HepG2 (cell line): Measurements from ENCODE around the gene PCGF3. TPM values are rescaled to one million over a fixed set of nuclear protein-coding genes. Genes with fewer than 3 reads are reported as not detected.

Experiments used
- CHD4 ChIP-seq: fragments of 200-600 bp; sonication (generic); IDR thresholded peaks from 2 replicates; pipeline ENCODE4 v1.7.0; 2017; ENCODE audit warnings: mild to moderate bottlenecking, low read length, borderline replicate concordance
- FOSL2 ChIP-seq: sonication (generic); formaldehyde crosslinking; IDR thresholded peaks from 2 replicates; pipeline ENCODE4 v1.4.0; 2020; ENCODE audit warnings: missing genetic modification reagents
- HHEX ChIP-seq: IDR thresholded peaks from 2 replicates; pipeline ENCODE4 v1.6.1; 2016; ENCODE audit warnings: control low read depth
- HMG20A ChIP-seq: IDR thresholded peaks from 2 replicates; pipeline ENCODE4 v1.6.1; 2016; ENCODE audit warnings: borderline replicate concordance
- KLF11 ChIP-seq: IDR thresholded peaks from 2 replicates; pipeline ENCODE4 v1.6.1; 2016; ENCODE audit warnings: missing compliant biosample characterization
- LCORL ChIP-seq, 2 experiments: fragments of 450-650 bp in 1 of 2; sonication (generic) in 1 of 2; formaldehyde crosslinking in 1 of 2; IDR thresholded peaks; 2 replicates each; pipeline versions ENCODE4 v1.5.0 to v1.6.1; 2017 to 2020; ENCODE audit warnings: antibody characterized with exemption in 1 of 2, missing genetic modification reagents in 1 of 2
- MTA1 ChIP-seq: sonication (generic); formaldehyde crosslinking; IDR thresholded peaks from 2 replicates; pipeline ENCODE4 v1.4.0; 2020; ENCODE audit warnings: missing genetic modification reagents, mild to moderate bottlenecking, borderline replicate concordance
- NFE2L1 ChIP-seq: sonication (generic); formaldehyde crosslinking; IDR thresholded peaks from 2 replicates; pipeline ENCODE4 v1.4.0; 2020; ENCODE audit warnings: missing genetic modification reagents, mild to moderate bottlenecking, borderline replicate concordance
- NFKBIZ ChIP-seq: IDR thresholded peaks from 2 replicates; pipeline ENCODE4 v1.6.1; 2018; ENCODE audit warnings: missing genetic modification reagents, missing compliant biosample characterization
- PHF21A ChIP-seq: sonication (generic); formaldehyde crosslinking; IDR thresholded peaks from 2 replicates; pipeline ENCODE4 v1.5.0; 2020; ENCODE audit warnings: mild to moderate bottlenecking, missing genetic modification reagents
- RXRA ChIP-seq: sonication (generic); formaldehyde crosslinking; IDR thresholded peaks from 2 replicates; pipeline ENCODE4 v1.5.1; 2020; ENCODE audit warnings: missing genetic modification reagents
- SKI ChIP-seq: fragments of 450-650 bp; IDR thresholded peaks from one replicate; pipeline ENCODE4 v1.6.1; 2018; ENCODE audit warnings: mild to moderate bottlenecking; ENCODE audit not compliant: partially characterized antibody
- SP5 ChIP-seq: IDR thresholded peaks from 2 replicates; pipeline ENCODE4 v1.6.1; 2016; ENCODE audit warnings: low read depth, borderline replicate concordance
- SPEN ChIP-seq: sonication (generic); formaldehyde crosslinking; IDR thresholded peaks from 2 replicates; pipeline ENCODE4 v1.5.1; 2020; ENCODE audit warnings: low read depth, mild to moderate bottlenecking, missing genetic modification reagents
- TEAD2 ChIP-seq: sonication (generic); formaldehyde crosslinking; IDR thresholded peaks from 2 replicates; pipeline ENCODE4 v1.9.0; 2021; ENCODE audit warnings: missing genetic modification reagents
- THYN1 ChIP-seq: sonication (generic); formaldehyde crosslinking; IDR thresholded peaks from 2 replicates; pipeline ENCODE4 v1.8.1; 2023; ENCODE audit warnings: low read depth, mild to moderate bottlenecking, moderate library complexity, missing genetic modification reagents, borderline replicate concordance
- TOPORS ChIP-seq: sonication (generic); formaldehyde crosslinking; IDR thresholded peaks from 2 replicates; pipeline ENCODE4 v1.8.0; 2023; ENCODE audit warnings: mild to moderate bottlenecking, missing genetic modification reagents
- YEATS4 ChIP-seq: sonication (generic); formaldehyde crosslinking; IDR thresholded peaks from 2 replicates; pipeline ENCODE4 v1.4.0; 2020; ENCODE audit warnings: missing genetic modification reagents, borderline replicate concordance
- ZBTB7B ChIP-seq: sonication (generic); formaldehyde crosslinking; IDR thresholded peaks from 2 replicates; pipeline ENCODE4 v1.4.0; 2020; ENCODE audit warnings: missing genetic modification reagents
- ZMYM3 ChIP-seq: sonication (generic); formaldehyde crosslinking; IDR thresholded peaks from 2 replicates; pipeline ENCODE4 v1.5.1; 2020; ENCODE audit warnings: mild to moderate bottlenecking, missing genetic modification reagents
- ZNF225 ChIP-seq: sonication (generic); formaldehyde crosslinking; IDR thresholded peaks from 2 replicates; pipeline ENCODE4 v1.4.0; 2020; ENCODE audit warnings: mild to moderate bottlenecking, missing genetic modification reagents
- ZNF556 ChIP-seq: sonication (generic); formaldehyde crosslinking; IDR thresholded peaks from 2 replicates; pipeline ENCODE4 v1.4.0; 2020; ENCODE audit warnings: mild to moderate bottlenecking, missing genetic modification reagents, borderline replicate concordance
- ZNF569 ChIP-seq: sonication (generic); formaldehyde crosslinking; IDR thresholded peaks from 2 replicates; pipeline ENCODE4 v1.5.0; 2020; ENCODE audit warnings: mild to moderate bottlenecking, missing genetic modification reagents, moderate library complexity, borderline replicate concordance
- ZNF616 ChIP-seq: sonication (generic); formaldehyde crosslinking; IDR thresholded peaks from 2 replicates; pipeline ENCODE4 v1.5.0; 2020; ENCODE audit warnings: low read depth, mild to moderate bottlenecking, missing genetic modification reagents
- ZNF782 ChIP-seq: sonication (generic); formaldehyde crosslinking; IDR thresholded peaks from 2 replicates; pipeline ENCODE4 v1.4.0; 2020; ENCODE audit warnings: missing genetic modification reagents, mild to moderate bottlenecking, borderline replicate concordance
- ZSCAN20 ChIP-seq: sonication (generic); formaldehyde crosslinking; IDR thresholded peaks from 2 replicates; pipeline ENCODE4 v1.4.0; 2020; ENCODE audit warnings: missing genetic modification reagents, mild to moderate bottlenecking, borderline replicate concordance
- ZSCAN25 ChIP-seq: sonication (generic); formaldehyde crosslinking; IDR thresholded peaks from 2 replicates; pipeline ENCODE4 v1.8.0; 2022; ENCODE audit warnings: mild to moderate bottlenecking, missing genetic modification reagents
- polyA plus RNA-seq, 8 experiments: library from polyadenylated mRNA; depleted of rRNA in 3 of 8; stranded (reverse) in 7 of 8; unstranded in 1 of 8; fragments of >200 nt; fragmentation: Illumina TruSeq in 4 of 8; extraction: Trizol in 4 of 8; gene quantifications; 2 replicates each; pipeline versions ENCODE4 v1.2.1 to v1.2.3, GENCODE V29; 2011 to 2016; ENCODE audit warnings: low read depth in 4 of 8, missing spikeins in 1 of 8, mixed read lengths in 1 of 8; ENCODE audit not compliant: insufficient read depth in 1 of 8
- total RNA-seq, 5 experiments: library from RNA; depleted of rRNA; stranded (reverse); fragments of >200 nt; fragmentation: Illumina TruSeq; extraction: Trizol; gene quantifications; 2 replicates each; pipeline ENCODE4 v1.2.3, GENCODE V29; 2016; ENCODE audit warnings: low read depth in 1 of 5
- TF ChIP-seq, protein P1 (sequence below): sonication (generic); formaldehyde crosslinking; IDR thresholded peaks from 2 replicates; pipeline ENCODE4 v1.4.0; 2020; ENCODE audit warnings: mild to moderate bottlenecking, missing genetic modification reagents, borderline replicate concordance
- TF ChIP-seq, protein P2 (sequence below): sonication (generic); formaldehyde crosslinking; IDR thresholded peaks from 2 replicates; pipeline ENCODE4 v1.9.0; 2021; ENCODE audit warnings: missing genetic modification reagents, borderline replicate concordance

Gene PCGF3
- total and polyA plus RNA-seq, 2 of the 13 experiments (the other 11 are each of a cell fraction or from before 2014, with no cell fraction given), result 28.6 to 66.2 TPM

DNA sequence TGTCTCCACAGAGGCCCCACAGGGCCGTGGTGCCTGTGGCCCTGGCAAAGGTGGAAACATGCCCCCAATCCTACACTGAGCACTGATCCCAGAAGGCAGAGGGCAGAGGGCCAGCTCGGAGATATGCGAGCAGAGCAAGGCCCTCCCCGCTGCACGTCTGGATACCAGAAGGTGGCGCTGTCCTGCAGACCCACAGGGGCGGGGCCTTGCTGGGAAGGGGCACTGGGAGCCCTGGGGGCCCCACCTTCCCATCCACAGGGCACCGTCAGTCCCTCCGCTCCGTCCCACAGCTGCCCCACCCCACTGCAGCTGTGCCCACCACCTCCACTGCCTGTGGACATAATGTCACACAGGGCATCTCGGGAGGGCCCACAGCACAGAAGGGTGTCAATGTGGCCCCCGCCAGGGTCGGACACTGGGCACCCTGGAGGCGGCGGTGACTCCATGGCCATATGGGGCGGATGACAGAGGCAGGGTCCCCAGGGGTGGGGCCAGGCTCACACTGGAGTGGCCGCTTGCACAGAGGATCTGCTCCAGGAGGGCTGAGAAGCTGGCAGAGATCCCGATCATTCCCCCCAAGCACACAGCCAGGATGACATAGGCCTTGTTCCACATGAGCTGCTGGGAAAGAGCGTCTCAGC, 21.5 kb upstream of the PCGF3 start (continued):
- TF ChIP-seq LCORL (IDR thresholded peaks at IDR 0.05) (no peak), LCORL (CRISPR knock-in tag; IDR thresholded peaks at IDR 0.05) (no peak), TEAD2 (CRISPR knock-in tag) (no peak), ZSCAN25 (CRISPR knock-in tag) (no peak), ZMYM3 (CRISPR knock-in tag) (no peak; the same call in 1 of the 2 replicates), MTA1 (no peak), FOSL2 (CRISPR knock-in tag) (peak; percentile 54), PHF21A (CRISPR knock-in tag) (no peak), ZNF569 (CRISPR knock-in tag) (no peak), ZBTB7B (CRISPR knock-in tag) (0 out of 2 replicates have a peak, but pooled peaks have one; percentile 88), SKI (no peak), ZNF225 (CRISPR knock-in tag) (no peak), ZNF556 (no peak; the same call in 1 of the 2 replicates), YEATS4 (CRISPR knock-in tag) (no peak), RXRA (peak; percentile 43; the same call in 1 of the 2 replicates), NFKBIZ (CRISPR knock-in tag) (no peak), NFE2L1 (no peak), SP5 (CRISPR knock-in tag) (peak; percentile 73), ZNF782 (no peak), SPEN (peak; percentile 59; the same call in 1 of the 2 replicates), ZSCAN20 (CRISPR knock-in tag) (no peak), THYN1 (CRISPR knock-in tag) (no peak), KLF11 (CRISPR knock-in tag) (no peak), TOPORS (CRISPR knock-in tag) (no peak), ZNF616 (CRISPR knock-in tag) (no peak), HMG20A (CRISPR knock-in tag) (no peak), HHEX (CRISPR knock-in tag) (no peak), CHD4 (peak; percentile 33; the same call in 1 of the 2 replicates)
- TF ChIP-seq, protein P1, sequence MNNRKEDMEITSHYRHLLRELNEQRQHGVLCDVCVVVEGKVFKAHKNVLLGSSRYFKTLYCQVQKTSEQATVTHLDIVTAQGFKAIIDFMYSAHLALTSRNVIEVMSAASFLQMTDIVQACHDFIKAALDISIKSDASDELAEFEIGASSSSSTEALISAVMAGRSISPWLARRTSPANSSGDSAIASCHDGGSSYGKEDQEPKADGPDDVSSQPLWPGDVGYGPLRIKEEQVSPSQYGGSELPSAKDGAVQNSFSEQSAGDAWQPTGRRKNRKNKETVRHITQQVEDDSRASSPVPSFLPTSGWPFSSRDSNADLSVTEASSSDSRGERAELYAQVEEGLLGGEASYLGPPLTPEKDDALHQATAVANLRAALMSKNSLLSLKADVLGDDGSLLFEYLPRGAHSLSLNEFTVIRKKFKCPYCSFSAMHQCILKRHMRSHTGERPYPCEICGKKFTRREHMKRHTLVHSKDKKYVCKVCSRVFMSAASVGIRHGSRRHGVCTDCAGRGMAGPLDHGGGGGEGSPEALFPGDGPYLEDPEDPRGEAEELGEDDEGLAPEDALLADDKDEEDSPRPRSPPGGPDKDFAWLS (CRISPR knock-in tag), result no peak
- TF ChIP-seq, protein P2, sequence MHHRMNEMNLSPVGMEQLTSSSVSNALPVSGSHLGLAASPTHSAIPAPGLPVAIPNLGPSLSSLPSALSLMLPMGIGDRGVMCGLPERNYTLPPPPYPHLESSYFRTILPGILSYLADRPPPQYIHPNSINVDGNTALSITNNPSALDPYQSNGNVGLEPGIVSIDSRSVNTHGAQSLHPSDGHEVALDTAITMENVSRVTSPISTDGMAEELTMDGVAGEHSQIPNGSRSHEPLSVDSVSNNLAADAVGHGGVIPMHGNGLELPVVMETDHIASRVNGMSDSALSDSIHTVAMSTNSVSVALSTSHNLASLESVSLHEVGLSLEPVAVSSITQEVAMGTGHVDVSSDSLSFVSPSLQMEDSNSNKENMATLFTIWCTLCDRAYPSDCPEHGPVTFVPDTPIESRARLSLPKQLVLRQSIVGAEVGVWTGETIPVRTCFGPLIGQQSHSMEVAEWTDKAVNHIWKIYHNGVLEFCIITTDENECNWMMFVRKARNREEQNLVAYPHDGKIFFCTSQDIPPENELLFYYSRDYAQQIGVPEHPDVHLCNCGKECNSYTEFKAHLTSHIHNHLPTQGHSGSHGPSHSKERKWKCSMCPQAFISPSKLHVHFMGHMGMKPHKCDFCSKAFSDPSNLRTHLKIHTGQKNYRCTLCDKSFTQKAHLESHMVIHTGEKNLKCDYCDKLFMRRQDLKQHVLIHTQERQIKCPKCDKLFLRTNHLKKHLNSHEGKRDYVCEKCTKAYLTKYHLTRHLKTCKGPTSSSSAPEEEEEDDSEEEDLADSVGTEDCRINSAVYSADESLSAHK (CRISPR knock-in tag), result no peak
